NOMO-1 treated with DMSO at 0.1 percent for 48 hours (cell line): ENCODE results near the gene DZANK1.
"Not testable (repeated sequence)": the region's sequence is repeated elsewhere in the genome, so short reads cannot be mapped to it uniquely, and the experiment has no call there.

Experiments
- DNase-seq: peaks from one replicate; lab custom pipeline; 2025; ENCODE audit not compliant: unreplicated experiment; lab: John Stamatoyannopoulos, UW

DZANK1 gene

GRCh38 chr20:18380908-18381529, 85.8 kb downstream of the DZANK1 start:
- no peak for DNase-seq

GRCh38 chr20:18377896-18378481, 88.8 kb downstream of the DZANK1 start:
- DNase-seq, result no peak

- DNase-seq, result not testable (repeated sequence)
These were observed 91.3 kb downstream of the DZANK1 start for GRCh38 chr20:18375551-18375950.

- DNase-seq, result no peak
These were observed 94.5 kb downstream of the DZANK1 start for GRCh38 chr20:18372296-18372695.

GRCh38 chr20:18364768-18365167, 102.1 kb downstream of the DZANK1 start:
- no peak for DNase-seq

- no peak for DNase-seq
These were observed 103.1 kb downstream of the DZANK1 start for GRCh38 chr20:18363708-18364107.

- no peak for DNase-seq
These were observed 103.9 kb downstream of the DZANK1 start for GRCh38 chr20:18362916-18363315.

GRCh38 chr20:18361678-18362077, 105.2 kb downstream of the DZANK1 start:
- no peak for DNase-seq

- no peak for DNase-seq
These were observed 106.2 kb downstream of the DZANK1 start for GRCh38 chr20:18360635-18361034.

- no peak for DNase-seq
These were observed 107.0 kb downstream of the DZANK1 start for GRCh38 chr20:18359854-18360253.

- not testable (repeated sequence) for DNase-seq
These were observed 117.1 kb downstream of the DZANK1 start for GRCh38 chr20:18349749-18350148.
